COLO668 (cell line): ENCODE data around the gene EGFR.

Experiments used
- DNase-seq: peaks from one replicate; lab custom pipeline; 2025; ENCODE audit not compliant: unreplicated experiment; lab: John Stamatoyannopoulos, UW

EGFR gene

GRCh38 chr7:55018361-55019190 is at the start of gene EGFR:
Gene EGFR, plus strand, starts transcription at chr7:55019017. Its CDS starts 261 bp downstream, at chr7:55019278.
- peak; percentile 19 for DNase-seq

DNA sequence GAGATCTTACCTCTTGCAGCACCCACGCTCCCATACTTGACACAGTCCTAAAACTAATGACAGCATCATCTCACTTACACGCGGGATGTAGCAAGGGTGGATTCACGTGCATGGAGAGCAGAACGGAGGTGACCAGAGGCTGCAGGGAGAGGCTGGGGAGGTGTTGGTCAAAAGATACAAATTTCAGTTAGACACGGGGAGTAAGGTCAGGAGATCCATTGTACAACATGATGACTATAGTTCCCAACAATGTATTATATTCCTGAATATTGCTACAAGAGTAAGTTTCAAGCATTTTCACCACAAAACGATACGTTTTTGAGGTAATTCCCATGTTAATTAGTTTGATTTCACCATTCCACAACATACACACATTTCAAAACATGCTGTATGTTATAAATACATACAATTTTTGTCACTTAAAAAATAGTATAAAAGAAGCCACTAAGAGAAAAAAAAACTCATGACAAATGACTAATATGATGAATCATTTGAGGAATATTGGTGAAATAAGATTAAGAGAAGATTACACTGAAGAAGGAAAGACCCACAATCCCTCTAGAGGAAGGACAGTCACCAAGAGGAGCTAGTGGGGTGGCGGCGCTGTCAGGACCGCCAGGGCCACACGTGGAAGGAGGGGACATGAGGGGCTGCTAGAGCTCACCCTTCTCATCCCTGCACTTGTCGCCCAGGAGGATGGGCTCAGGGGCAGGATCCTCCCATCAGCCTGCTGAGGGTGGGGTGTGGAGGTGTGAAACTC is 49.4 kb upstream of the EGFR start:
- no peak for DNase-seq

DNA sequence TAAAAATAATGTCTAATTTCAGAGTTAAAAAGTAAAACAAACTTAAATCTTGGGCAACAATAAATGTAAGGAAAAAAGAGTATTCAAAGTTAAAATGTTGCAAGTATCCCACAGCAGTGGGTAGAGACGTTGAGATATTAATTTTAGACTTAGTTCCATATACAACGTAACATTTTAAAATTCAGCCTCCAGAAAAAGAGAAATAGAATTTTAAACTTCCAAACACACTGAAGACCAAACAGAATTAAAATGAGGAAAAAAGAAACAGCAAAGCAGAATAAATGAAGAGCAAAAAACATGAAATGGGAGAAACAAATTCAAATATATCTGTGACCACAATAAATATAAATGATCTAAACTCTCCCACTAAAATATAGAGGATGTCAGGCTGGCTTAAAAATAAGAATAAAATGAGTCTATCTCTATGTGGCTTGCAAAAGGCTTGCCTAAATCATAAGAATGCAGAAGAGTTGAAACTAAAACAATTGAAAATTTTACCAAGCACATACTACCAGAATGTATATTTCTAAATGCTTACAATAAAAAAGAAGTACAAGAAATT is 46.0 kb upstream of the EGFR start:
- no peak for DNase-seq

GRCh38 chr7:54978364-54979116 is 40.3 kb upstream of the EGFR start:
- DNase-seq, result no peak

DNA sequence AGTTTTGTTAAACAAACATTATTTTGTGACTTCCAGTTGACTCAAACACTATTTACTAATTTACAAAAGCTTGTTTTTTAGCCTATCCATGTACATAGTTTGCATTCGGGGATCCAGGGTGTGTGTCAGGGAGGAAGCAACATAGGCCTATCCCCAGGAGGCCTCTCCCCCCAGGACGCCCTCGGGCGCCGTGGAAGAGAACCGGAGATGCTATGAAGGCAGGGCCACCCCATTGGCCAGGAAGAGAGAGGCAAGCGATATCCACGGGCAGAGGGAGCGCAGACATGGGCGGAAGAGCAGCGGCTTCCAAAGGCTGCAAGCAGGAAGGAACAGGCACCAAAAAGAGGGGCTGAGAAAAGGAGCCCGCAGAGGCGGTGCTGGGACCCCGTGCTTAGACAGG is 38.3 kb upstream of the EGFR start:
- no peak for DNase-seq

GRCh38 chr7:54981913-54982312 is 36.9 kb upstream of the EGFR start:
- DNase-seq, result no peak

DNA sequence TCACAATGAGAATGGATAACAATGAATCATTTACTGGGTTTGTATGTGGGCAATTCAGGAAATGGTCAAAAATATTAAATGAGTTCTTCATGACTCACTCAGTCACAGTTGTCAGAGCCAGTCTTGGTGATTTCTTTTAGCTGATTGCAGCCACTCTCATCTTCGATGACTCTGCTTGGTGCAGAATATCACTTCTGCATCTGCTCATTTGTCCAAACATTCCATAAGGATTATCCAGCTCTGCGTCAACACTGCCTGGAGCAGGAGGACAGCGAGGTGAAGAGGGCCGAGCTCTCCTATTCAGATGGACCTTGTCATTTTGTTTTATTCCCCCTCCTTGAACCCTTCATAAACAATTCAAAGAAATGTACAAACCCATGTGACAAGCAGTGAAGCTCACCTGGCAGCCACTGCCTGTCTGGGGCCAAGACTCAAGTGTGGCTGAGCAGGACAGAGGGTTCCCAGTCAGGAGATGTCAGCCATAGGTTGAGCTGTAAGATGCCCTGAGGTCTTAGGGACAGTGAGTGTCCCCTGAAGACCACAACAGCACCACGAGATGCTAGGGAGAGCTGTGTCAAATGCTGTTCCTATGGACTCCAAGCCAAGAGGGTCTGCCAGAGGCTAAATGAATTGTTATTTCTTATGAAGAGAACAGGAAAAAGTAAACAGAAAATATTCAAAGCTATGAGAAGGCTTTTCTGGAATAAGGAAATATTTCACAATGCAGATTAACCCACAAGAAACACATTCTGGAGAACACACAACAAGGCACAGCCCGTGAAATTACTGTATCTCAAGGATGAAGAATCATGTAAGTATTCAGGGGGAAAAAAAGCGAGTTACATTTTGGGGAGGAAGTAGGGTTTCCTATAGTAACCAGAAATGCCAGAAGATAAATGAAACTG is 33.1 kb upstream of the EGFR start:
- no peak for DNase-seq

GRCh38 chr7:54986716-54987115 is 32.1 kb upstream of the EGFR start:
- DNase-seq, result no peak

DNA sequence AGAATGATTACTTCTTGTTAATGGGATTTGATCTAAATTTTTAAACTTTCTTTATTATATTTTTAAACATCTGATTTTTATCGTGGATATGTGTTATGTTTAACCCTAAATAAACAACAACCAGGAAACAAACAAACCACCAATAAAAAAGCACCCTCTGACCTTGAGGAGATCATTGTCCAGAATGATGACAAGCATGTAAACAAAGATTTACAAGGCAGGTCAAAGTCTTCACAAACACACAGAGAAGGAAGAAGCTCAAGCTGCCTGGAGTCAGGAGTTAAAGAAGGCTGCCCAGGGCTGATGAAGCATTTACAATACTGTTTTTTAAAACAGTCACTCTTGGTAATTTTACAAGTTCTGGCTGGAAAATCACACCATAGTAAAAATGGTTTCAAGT is 31.0 kb upstream of the EGFR start:
- no peak for DNase-seq

DNA sequence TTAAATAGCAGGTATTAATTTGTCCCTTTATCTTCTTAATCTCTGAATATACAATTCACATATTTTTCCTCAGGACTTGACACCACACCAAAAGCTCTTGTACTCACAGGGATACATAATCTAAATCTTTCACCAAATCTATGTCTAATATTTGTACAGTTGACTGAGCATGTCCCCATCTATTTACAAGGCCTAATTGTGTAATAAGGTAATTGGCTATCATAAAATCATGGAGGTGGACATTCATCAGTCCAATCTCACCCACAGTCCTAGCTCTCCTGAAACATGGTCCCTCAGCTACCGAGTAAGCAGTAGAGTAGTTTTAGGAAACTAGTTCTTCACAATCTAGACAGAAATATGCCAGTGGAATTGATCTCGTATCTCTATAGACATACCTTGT is 30.3 kb upstream of the EGFR start:
- no peak for DNase-seq

DNA sequence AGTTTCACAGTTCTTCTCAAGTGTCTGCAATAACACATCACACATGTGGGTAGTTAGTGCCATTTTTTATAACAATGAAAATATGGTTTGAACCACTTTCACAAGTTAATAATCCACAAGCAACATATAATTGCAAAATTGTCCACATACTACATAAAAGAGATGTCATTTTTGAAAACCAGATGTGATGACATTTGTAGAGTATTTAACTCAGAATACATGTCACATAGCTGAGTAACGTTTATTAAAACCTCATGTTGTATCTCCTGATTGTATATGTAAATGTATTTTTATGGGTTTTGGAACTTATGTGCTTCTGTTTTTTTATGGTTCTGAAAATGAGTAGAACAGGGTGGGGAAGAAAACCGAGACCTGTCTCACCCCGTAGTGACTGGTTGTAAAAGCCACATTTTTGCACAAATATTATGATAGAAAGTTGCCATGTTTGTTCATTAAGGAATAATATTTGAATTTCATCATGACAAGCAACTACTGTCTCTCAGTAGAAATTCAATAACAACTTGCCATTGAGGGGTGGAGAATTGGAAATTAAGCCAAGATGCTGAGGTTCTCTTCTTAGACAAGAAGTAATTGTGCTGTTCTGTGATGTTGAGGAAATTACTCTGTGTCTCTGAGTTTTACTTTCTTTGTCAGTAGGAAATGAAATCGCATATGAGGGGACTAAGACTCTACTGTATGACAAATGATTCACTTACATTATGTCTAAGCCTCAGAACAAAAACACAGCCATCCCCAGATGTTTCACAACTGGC is 29.2 kb upstream of the EGFR start:
- no peak for DNase-seq

DNA sequence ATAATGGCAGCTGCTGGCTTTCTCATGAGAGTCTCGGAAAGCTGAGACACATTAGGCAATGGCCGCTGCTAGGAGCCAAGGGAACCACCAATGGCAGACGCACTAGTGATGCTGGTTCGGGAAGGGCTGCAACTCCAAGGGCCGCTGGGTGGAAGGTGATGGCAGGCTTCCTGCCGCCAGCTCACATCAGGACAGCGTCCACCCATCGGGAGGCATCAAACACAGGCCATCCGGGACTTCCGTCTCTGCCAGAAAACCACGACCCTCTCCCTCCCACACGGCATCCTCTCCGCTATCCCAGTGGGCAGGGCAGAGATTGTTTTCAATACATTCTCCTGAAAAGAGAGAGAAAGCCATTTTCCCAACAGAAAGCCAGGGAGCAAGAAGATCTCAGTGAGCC is 27.5 kb upstream of the EGFR start:
- DNase-seq, result no peak

GRCh38 chr7:54992871-54993475 is 25.8 kb upstream of the EGFR start:
- DNase-seq, result no peak

DNA sequence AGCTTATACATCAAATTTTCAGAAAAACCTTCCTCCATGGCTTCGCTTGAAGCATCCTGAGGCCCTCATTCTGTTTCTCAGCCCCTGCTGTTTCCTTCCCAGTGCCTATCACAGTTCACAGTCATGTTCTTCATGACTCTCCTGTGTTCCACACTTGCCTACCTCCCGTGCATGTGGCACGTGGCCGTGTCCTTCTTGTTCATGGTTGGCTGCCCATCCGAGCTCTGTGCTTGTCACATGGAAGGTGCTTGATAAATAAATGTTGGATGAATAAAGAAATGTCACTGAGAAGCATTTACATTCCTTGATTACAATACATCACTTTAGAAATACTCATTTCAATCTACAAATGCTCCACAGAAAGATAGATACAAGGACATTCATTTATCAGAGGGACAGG is 23.7 kb upstream of the EGFR start:
- no peak for DNase-seq

- no peak for DNase-seq
Observed at GRCh38 chr7:54995610-54996363, 23.0 kb upstream of the EGFR start.

- no peak for DNase-seq
Observed at GRCh38 chr7:54996391-54996790, 22.4 kb upstream of the EGFR start.

DNA sequence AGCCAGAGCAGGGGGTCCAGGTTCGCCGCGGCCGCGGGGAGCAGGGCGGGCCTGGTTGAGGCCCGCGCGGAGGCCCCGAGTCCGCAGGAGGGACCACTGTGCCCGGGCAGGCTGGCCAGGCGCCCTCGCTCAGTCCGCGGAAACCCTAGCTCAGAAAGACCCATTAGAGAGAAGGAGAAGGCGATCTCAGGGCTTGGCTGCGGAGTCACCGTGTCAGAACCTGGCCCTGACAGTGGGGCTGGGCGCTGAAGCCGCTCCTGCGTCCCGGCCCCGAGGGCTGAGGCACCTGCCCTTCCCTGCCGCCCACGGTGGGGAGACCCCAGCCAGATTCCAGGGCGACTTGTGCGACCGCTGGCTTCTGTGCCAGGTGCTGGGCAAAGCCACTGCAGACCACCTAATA is 14.2 kb upstream of the EGFR start:
- no peak for DNase-seq

DNA sequence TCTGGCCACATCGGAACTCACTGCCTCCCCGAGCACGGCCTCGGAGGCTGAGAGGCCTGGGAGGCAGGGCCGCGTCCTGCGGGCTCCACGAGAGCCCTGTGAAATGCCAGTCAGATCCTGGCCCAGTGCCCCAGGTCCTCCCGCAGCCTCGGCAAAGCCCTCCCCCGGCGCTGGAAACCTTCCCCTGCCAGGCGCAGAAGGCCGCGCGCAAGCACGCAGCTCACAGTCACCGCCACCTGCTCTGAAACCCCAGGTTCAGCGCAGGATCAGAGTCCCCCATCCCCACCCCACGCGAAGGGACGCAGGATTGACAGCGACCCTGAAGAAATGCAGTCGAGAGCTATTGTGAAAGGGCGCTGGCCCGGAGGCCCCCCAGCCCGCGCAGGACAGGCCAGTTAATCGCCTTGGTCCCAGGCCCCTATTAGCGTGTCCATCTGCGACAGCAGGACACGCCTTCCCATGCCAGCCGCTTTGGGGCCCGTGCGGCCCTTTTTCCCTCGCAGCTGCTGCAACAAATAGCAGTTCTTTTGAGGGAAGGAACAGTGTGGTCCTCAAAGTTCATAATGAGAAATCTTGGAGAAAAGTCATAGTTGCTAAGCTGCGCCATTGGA is 13.5 kb upstream of the EGFR start:
- no peak for DNase-seq
